Neuronal stem cell (in vitro differentiated cells): ENCODE data around the gene POU2AF1.

Experiments used
- DNase-seq: peaks from one replicate; pipeline ENCODE4 v3.0.0-alpha.2; 2013; ENCODE audit warnings: low spot score
- H2AFZ ChIP-seq: one replicate; pipeline ENCODE4 v1.6.1; 2013; ENCODE audit warnings: mild to moderate bottlenecking, low read length, inconsistent platforms
- H2AK5ac ChIP-seq: 2 replicates; pipeline ENCODE4 v1.6.1; 2013; ENCODE audit warnings: low read depth, mild to moderate bottlenecking, inconsistent platforms, low read length, moderate library complexity, mixed read lengths
- H2BK120ac ChIP-seq: 2 replicates; pipeline ENCODE4 v1.6.1; 2013; ENCODE audit warnings: low read depth, mild to moderate bottlenecking, inconsistent platforms, low read length, moderate library complexity, mixed read lengths
- H2BK12ac ChIP-seq: one replicate; pipeline ENCODE4 v1.6.1; 2013; ENCODE audit warnings: low read length, inconsistent platforms
- H2BK15ac ChIP-seq: 2 replicates; pipeline ENCODE4 v1.6.1; 2013; ENCODE audit warnings: mild to moderate bottlenecking, low read length, inconsistent platforms, mixed read lengths
- H2BK5ac ChIP-seq: one replicate; pipeline ENCODE4 v1.6.1; 2013; ENCODE audit warnings: inconsistent platforms, mild to moderate bottlenecking, low read length, moderate library complexity
- H3K14ac ChIP-seq: one replicate; pipeline ENCODE4 v1.6.1; 2013; ENCODE audit warnings: low read length, inconsistent platforms
- H3K18ac ChIP-seq: 2 replicates; pipeline ENCODE4 v1.6.1; 2013; ENCODE audit warnings: low read length, inconsistent platforms
- H3K23ac ChIP-seq: 2 replicates; pipeline ENCODE4 v1.6.1; 2013; ENCODE audit warnings: low read depth, mild to moderate bottlenecking, mixed read lengths, low read length, inconsistent platforms; ENCODE audit not compliant: poor library complexity
- H3K27ac ChIP-seq: replicated peaks from 3 replicates; pipeline ENCODE4 v1.5.1; 2013; ENCODE audit warnings: low read length, inconsistent platforms
- H3K27me3 ChIP-seq, 3 experiments: 2 replicates each; pipeline ENCODE4 v1.6.1; 2013; ENCODE audit warnings: low read length in 3 of 3, mild to moderate bottlenecking in 2 of 3, inconsistent platforms in 1 of 3, low read depth in 1 of 3, mixed read lengths in 1 of 3, moderate library complexity in 1 of 3; ENCODE audit not compliant: control insufficient read depth in 3 of 3, insufficient read depth in 3 of 3
- H3K36me3 ChIP-seq, 2 donors: replicated peaks in 1 of 2; 2 replicates each; pipeline ENCODE4 v1.6.1; 2013; ENCODE audit warnings: low read length in 2 of 2; ENCODE audit not compliant: control insufficient read depth in 2 of 2, insufficient read depth in 2 of 2
- H3K4ac ChIP-seq: 2 replicates; pipeline ENCODE4 v1.6.1; 2013; ENCODE audit warnings: inconsistent platforms, mild to moderate bottlenecking, low read length, moderate library complexity
- H3K4me1 ChIP-seq, 2 donors: 1 replicate in 1 of 2; 2 replicates in 1 of 2; pipeline ENCODE4 v1.6.1; 2013; ENCODE audit warnings: low read length in 2 of 2, low read depth in 1 of 2; ENCODE audit not compliant: control insufficient read depth in 2 of 2, insufficient read depth in 1 of 2
- H3K4me2 ChIP-seq: one replicate; pipeline ENCODE4 v1.6.1; 2013; ENCODE audit warnings: mild to moderate bottlenecking, low read length, inconsistent platforms; ENCODE audit not compliant: insufficient read depth, poor library complexity, severe bottlenecking
- H3K4me3 ChIP-seq, 2 donors: 2 replicates each; pipeline ENCODE4 v1.5.1; 2013; ENCODE audit warnings: low read length in 2 of 2, mild to moderate bottlenecking in 2 of 2, inconsistent platforms in 1 of 2, moderate library complexity in 1 of 2
- H3K79me1 ChIP-seq: one replicate; pipeline ENCODE4 v1.6.1; 2013; ENCODE audit warnings: low read depth, mild to moderate bottlenecking, inconsistent platforms, low read length, moderate library complexity
- H3K9ac ChIP-seq: one replicate; pipeline ENCODE4 v1.6.1; 2013; ENCODE audit warnings: mild to moderate bottlenecking, low read depth, low read length, inconsistent platforms; ENCODE audit not compliant: poor library complexity
- H3K9me3 ChIP-seq, 2 donors: replicated peaks in 1 of 2; 2 replicates each; pipeline versions ENCODE3 to v1.6.1; 2013; ENCODE audit warnings: low read length in 2 of 2, mild to moderate bottlenecking in 2 of 2, inconsistent platforms in 1 of 2, low read depth in 1 of 2, mixed read lengths in 1 of 2, moderate library complexity in 1 of 2; ENCODE audit not compliant: control insufficient read depth in 2 of 2, insufficient read depth in 1 of 2
- H4K8ac ChIP-seq: one replicate; pipeline ENCODE4 v1.6.1; 2013; ENCODE audit warnings: low read depth, mild to moderate bottlenecking, inconsistent platforms, low read length, moderate library complexity
- H4K91ac ChIP-seq: one replicate; pipeline ENCODE4 v1.6.1; 2013; ENCODE audit warnings: low read length, low read depth, mild to moderate bottlenecking, inconsistent platforms; ENCODE audit not compliant: poor library complexity
- WGBS, 2 donors: extraction: QIAGEN DNeasy Blood & Tissue Kit; methylation state at CpG; one replicate each; pipeline ENCODE4 v1.1.7; 2013; ENCODE audit warnings: missing lambda C conversion rate in 2 of 2, mixed read lengths in 1 of 2; ENCODE audit not compliant: insufficient read length in 2 of 2, insufficient replicate concordance in 1 of 2; ENCODE audit errors: extremely low coverage in 2 of 2; 5-methylcytosine and 5-hydroxymethylcytosine counted together

Gene POU2AF1

DNA sequence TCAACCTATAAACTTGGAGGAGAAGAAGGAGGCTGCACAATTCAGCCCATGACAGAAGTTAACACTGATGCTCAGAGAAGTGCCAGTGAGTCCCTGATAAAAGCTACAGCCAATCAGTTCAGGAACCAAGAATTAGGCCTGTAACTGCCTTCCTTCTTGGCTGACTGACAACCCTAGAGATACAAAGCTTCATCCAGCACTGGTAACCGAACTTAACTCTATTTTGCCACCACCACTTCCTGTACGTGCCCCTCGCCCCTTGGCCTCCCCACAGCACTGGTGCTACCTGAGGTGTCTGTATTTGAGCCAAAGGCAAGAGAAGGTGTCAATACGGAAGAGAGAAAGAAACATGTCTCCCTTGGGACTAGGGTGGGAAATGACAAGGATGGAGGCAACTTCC lies 40.1 kb upstream of the POU2AF1 start:
- Histone ChIP-seq H3K9ac (no peak overlapping the region), H3K27me3 (no peaks in the 10 kb centered on the region), H2AFZ (no peak overlapping the region), H3K23ac (no peak overlapping the region), H2BK12ac (no peak overlapping the region), H3K4me2 (no peak overlapping the region), H3K4me1 (peaks cover 0 to 9% of the 10 kb centered on the region in 2 donors), H3K14ac (no peak overlapping the region), H2AK5ac (no peak overlapping the region), H4K91ac (no peak overlapping the region), H3K9me3 (no peaks in the 10 kb centered on the region), H2BK5ac (no peak overlapping the region), H3K27ac (no peak overlapping the region), H4K8ac (no peak overlapping the region), H3K4me3 (peak overlapping the region in 1 of 2 donors; percentile 33), H3K4ac (no peak overlapping the region), H3K79me1 (no peaks in the 10 kb centered on the region), H2BK120ac (no peak overlapping the region), H3K36me3 (no peaks in the 10 kb centered on the region), H2BK15ac (no peak overlapping the region), H3K18ac (no peak overlapping the region)
- WGBS, 2 donors = no CpG with 5 or more reads among the region's 4 CpGs
- no peak for DNase-seq

- no CpG with 5 or more reads among the region's 5 CpGs for WGBS, 2 donors
- no peak overlapping the region for H2BK5ac ChIP-seq
- H3K36me3 ChIP-seq = no peaks in the 10 kb centered on the region
- H3K9me3 ChIP-seq = no peaks in the 10 kb centered on the region
- no peak overlapping the region for H2BK15ac ChIP-seq
- no peak overlapping the region for H4K8ac ChIP-seq
- no peak overlapping the region for H3K23ac ChIP-seq
- no peaks in the 10 kb centered on the region for H3K27me3 ChIP-seq
- no peak overlapping the region for H2AK5ac ChIP-seq
- no peak overlapping the region for H3K27ac ChIP-seq
- no peak overlapping the region for H3K9ac ChIP-seq
- H3K14ac ChIP-seq = no peak overlapping the region
- no peak overlapping the region for H3K4ac ChIP-seq
- H2BK12ac ChIP-seq = no peak overlapping the region
- H2AFZ ChIP-seq = no peak overlapping the region
- H3K4me2 ChIP-seq = no peak overlapping the region
- H3K4me3 ChIP-seq = no peak overlapping the region
- no peak overlapping the region for H3K18ac ChIP-seq
- H3K79me1 ChIP-seq = no peaks in the 10 kb centered on the region
- DNase-seq = no peak
- H2BK120ac ChIP-seq = no peak overlapping the region
- peaks cover 0 to 9% of the 10 kb centered on the region in 2 donors for H3K4me1 ChIP-seq
- no peak overlapping the region for H4K91ac ChIP-seq
Measured at GRCh38 chr11:111418436-111418787, 39.3 kb upstream of the POU2AF1 start.

GRCh38 chr11:111417766-111418435 lies 38.8 kb upstream of the POU2AF1 start:
- no peak overlapping the region for H3K4me3 ChIP-seq
- H3K79me1 ChIP-seq = no peaks in the 10 kb centered on the region
- no peak overlapping the region for H3K18ac ChIP-seq
- H3K4ac ChIP-seq = no peak overlapping the region
- no peak overlapping the region for H4K8ac ChIP-seq
- H4K91ac ChIP-seq = no peak overlapping the region
- H3K23ac ChIP-seq = no peak overlapping the region
- no peak for DNase-seq
- peaks cover 0 to 9% of the 10 kb centered on the region in 2 donors for H3K4me1 ChIP-seq
- no peak overlapping the region for H2BK120ac ChIP-seq
- no peak overlapping the region for H3K4me2 ChIP-seq
- no peak overlapping the region for H2BK15ac ChIP-seq
- no peak overlapping the region for H3K9ac ChIP-seq
- no peaks in the 10 kb centered on the region for H3K9me3 ChIP-seq
- H3K14ac ChIP-seq = no peak overlapping the region
- no peaks in the 10 kb centered on the region for H3K27me3 ChIP-seq
- no peak overlapping the region for H3K27ac ChIP-seq
- no CpG with 5 or more reads among the region's 10 CpGs for WGBS, 2 donors
- H2AK5ac ChIP-seq = no peak overlapping the region
- H2AFZ ChIP-seq = no peak overlapping the region
- H2BK5ac ChIP-seq = no peak overlapping the region
- no peak overlapping the region for H2BK12ac ChIP-seq
- no peaks in the 10 kb centered on the region for H3K36me3 ChIP-seq

DNA sequence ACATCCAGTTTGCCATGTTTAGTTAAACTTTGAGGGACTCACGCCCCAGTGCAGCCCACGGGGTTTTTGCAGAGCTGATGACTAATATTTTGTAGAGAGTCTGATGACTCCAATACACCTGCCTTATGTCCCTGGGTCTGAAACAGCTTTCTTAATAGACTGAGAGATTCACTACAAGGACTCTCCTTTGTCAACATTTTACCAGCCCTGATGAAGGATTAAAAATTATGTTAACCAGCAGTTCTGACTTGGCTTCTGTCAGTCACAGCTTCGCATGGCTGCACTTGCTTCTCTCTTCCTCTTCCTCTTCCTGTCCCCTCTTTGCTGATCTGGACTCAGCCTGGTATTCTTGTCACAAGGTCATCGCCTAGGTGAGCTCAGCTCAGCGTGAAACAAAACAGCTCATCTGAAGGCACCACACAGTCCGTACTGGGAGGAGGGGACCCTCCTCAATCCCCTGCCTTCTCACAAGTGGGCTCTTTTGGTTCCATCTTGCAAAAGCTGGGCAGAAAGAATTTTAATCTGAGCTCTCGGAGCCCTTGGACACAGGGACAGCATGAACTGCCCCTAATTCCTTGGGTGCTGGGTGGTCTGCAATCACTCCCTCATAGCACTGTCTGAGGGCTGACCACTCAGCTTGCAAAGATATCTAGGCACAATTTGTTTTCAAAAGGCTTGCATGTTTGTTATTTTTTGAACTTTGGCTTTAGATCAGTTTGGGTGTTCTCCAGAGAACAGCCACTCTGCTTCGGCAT lies 38.1 kb upstream of the POU2AF1 start:
- peak overlapping the region; percentile 32 for H3K18ac ChIP-seq
- no peak for DNase-seq
- no peak overlapping the region for H2BK120ac ChIP-seq
- no peaks in the 10 kb centered on the region for H3K36me3 ChIP-seq
- no peak overlapping the region for H3K23ac ChIP-seq
- H3K4me3 ChIP-seq = no peak overlapping the region
- no peak overlapping the region for H4K91ac ChIP-seq
- H2AK5ac ChIP-seq = no peak overlapping the region
- H3K27ac ChIP-seq = no peak overlapping the region
- no peak overlapping the region for H4K8ac ChIP-seq
- no peak overlapping the region for H3K4me2 ChIP-seq
- H3K9ac ChIP-seq = no peak overlapping the region
- H2BK15ac ChIP-seq = no peak overlapping the region
- no peak overlapping the region for H2AFZ ChIP-seq
- no peak overlapping the region for H3K14ac ChIP-seq
- H3K79me1 ChIP-seq = no peaks in the 10 kb centered on the region
- WGBS, 2 donors = no CpG with 5 or more reads among the region's 8 CpGs
- H2BK5ac ChIP-seq = no peak overlapping the region
- H3K9me3 ChIP-seq = no peaks in the 10 kb centered on the region
- no peak overlapping the region for H2BK12ac ChIP-seq
- no peak overlapping the region for H3K4ac ChIP-seq
- H3K4me1 ChIP-seq = peaks cover 0 to 9% of the 10 kb centered on the region in 2 donors
- H3K27me3 ChIP-seq = no peaks in the 10 kb centered on the region
